ENCODE measurements around the gene KLHDC1. TPM values are rescaled to one million over a fixed set of nuclear protein-coding genes. Genes with fewer than 3 reads are reported as not detected.
A peak's percentile ranks its signal among the peaks of the same experiment; 100 is the strongest.
"Not testable (repeated sequence)": the region's sequence is repeated elsewhere in the genome, so short reads cannot be mapped to it uniquely, and the experiment has no call there.

KLHDC1 gene
- 0.52 TPM for polyA plus RNA-seq (2013, experiment 1 of 2)
- polyA plus RNA-seq (2013, experiment 2 of 2) = 0.62 TPM

GRCh38 chr14:49692811-49693734, at the start of gene KLHDC1:
Gene KLHDC1 (plus strand): TSS chr14:49693120. CDS start chr14:49693195, 75 bp downstream.
- Histone ChIP-seq H3K4me1 (ENCODE audit: control insufficient read depth in 2 of 2, insufficient read depth in 1 of 2, low read depth in 1 of 2, low read length in 2 of 2) (peaks cover 0 to 6% of the 10 kb centered on the region in 2 donors), H4K91ac (ENCODE audit: low read depth, low read length, poor library complexity) (peak within 1 kb of the TSS; percentile 99), H3K4me2 (ENCODE audit: insufficient read depth, low read length, poor library complexity, severe bottlenecking) (peak within 1 kb of the TSS; percentile 94), H2AFZ (ENCODE audit: low read length) (peak within 1 kb of the TSS; percentile 92), H2BK12ac (ENCODE audit: low read length) (peak within 1 kb of the TSS; percentile 100), H3K27me3 (ENCODE audit: control insufficient read depth in 3 of 3, insufficient read depth in 3 of 3, low read depth in 1 of 3, low read length in 3 of 3) (peaks cover 0 to 7% (median 4%) of the 10 kb centered on the region in 3 experiments), H2BK5ac (ENCODE audit: low read length) (peak within 1 kb of the TSS; percentile 97), H3K9ac (ENCODE audit: low read depth, low read length, poor library complexity) (peak within 1 kb of the TSS; percentile 99), H3K36me3 (replicated peaks in 1 of 2; ENCODE audit: control insufficient read depth in 2 of 2, insufficient read depth in 2 of 2, low read length in 2 of 2) (no peaks in the 10 kb centered on the region), H3K18ac (ENCODE audit: low read length) (peak within 1 kb of the TSS; percentile 100), H3K79me1 (ENCODE audit: low read depth, low read length) (no peaks in the 10 kb centered on the region), H3K23ac (ENCODE audit: low read depth, low read length, poor library complexity) (peak within 1 kb of the TSS; percentile 97), H3K4me3 (ENCODE audit: low read length in 2 of 2) (peak within 1 kb of the TSS; percentile 45 to 87), H3K4ac (ENCODE audit: low read length) (peak within 1 kb of the TSS; percentile 99), H3K14ac (ENCODE audit: low read length) (peak within 1 kb of the TSS; percentile 94), H2AK5ac (ENCODE audit: low read depth, low read length) (peak within 1 kb of the TSS; percentile 56), H3K27ac (replicated peaks; ENCODE audit: low read length) (no peak within 1 kb of the TSS), H2BK15ac (ENCODE audit: low read length) (peak within 1 kb of the TSS; percentile 94), H2BK120ac (ENCODE audit: low read depth, low read length) (peak within 1 kb of the TSS; percentile 87), H3K9me3 (replicated peaks in 1 of 2; ENCODE audit: control insufficient read depth in 2 of 2, insufficient read depth in 1 of 2, low read depth in 1 of 2, low read length in 2 of 2) (no peaks in the 10 kb centered on the region), H4K8ac (ENCODE audit: low read depth, low read length) (peak within 1 kb of the TSS; percentile 98)
- DNase-seq (ENCODE audit: low spot score) = peak; percentile 57
- WGBS, 2 donors (ENCODE audit: extremely low coverage in 2 of 2, insufficient read length in 2 of 2, insufficient replicate concordance in 1 of 2) = no CpG with 5 or more reads among the region's 88 CpGs

GRCh38 chr14:49653508-49653907, 39.4 kb upstream of the KLHDC1 start:
- Histone ChIP-seq H4K8ac (ENCODE audit: low read depth, low read length) (no peak overlapping the region), H3K9ac (ENCODE audit: low read depth, low read length, poor library complexity) (no peak overlapping the region)

GRCh38 chr14:49654511-49654910, 38.4 kb upstream of the KLHDC1 start:
- H3K4ac ChIP-seq (ENCODE audit: low read length) = no peak overlapping the region
- H2BK120ac ChIP-seq (ENCODE audit: low read depth, low read length) = no peak overlapping the region
- H2AFZ ChIP-seq (ENCODE audit: low read length) = no peak overlapping the region
- H3K4me3 ChIP-seq (ENCODE audit: low read length in 2 of 2) = no peak overlapping the region
- H2BK5ac ChIP-seq (ENCODE audit: low read length) = no peak overlapping the region
- no peak overlapping the region for H4K8ac ChIP-seq (ENCODE audit: low read depth, low read length)
- no peak overlapping the region for H3K14ac ChIP-seq (ENCODE audit: low read length)
- no peak overlapping the region for H3K23ac ChIP-seq (ENCODE audit: low read depth, low read length, poor library complexity)
- DNase-seq (ENCODE audit: low spot score) = no peak
- H2BK15ac ChIP-seq (ENCODE audit: low read length) = no peak overlapping the region
- no peaks in the 10 kb centered on the region for H3K9me3 ChIP-seq (replicated peaks in 1 of 2; ENCODE audit: control insufficient read depth in 2 of 2, insufficient read depth in 1 of 2, low read depth in 1 of 2, low read length in 2 of 2)
- no peaks in the 10 kb centered on the region for H3K27me3 ChIP-seq (ENCODE audit: control insufficient read depth in 3 of 3, insufficient read depth in 3 of 3, low read depth in 1 of 3, low read length in 3 of 3)
- WGBS, 2 donors (ENCODE audit: extremely low coverage in 2 of 2, insufficient read length in 2 of 2, insufficient replicate concordance in 1 of 2) = no CpG with 5 or more reads among the region's 3 CpGs
- H3K27ac ChIP-seq (replicated peaks; ENCODE audit: low read length) = no peak overlapping the region
- H3K18ac ChIP-seq (ENCODE audit: low read length) = no peak overlapping the region
- H3K9ac ChIP-seq (ENCODE audit: low read depth, low read length, poor library complexity) = no peak overlapping the region
- no peak overlapping the region for H2AK5ac ChIP-seq (ENCODE audit: low read depth, low read length)
- H3K79me1 ChIP-seq (ENCODE audit: low read depth, low read length) = peaks cover 2% of the 10 kb centered on the region
- no peaks in the 10 kb centered on the region for H3K4me1 ChIP-seq (ENCODE audit: control insufficient read depth in 2 of 2, insufficient read depth in 1 of 2, low read depth in 1 of 2, low read length in 2 of 2)
- H3K36me3 ChIP-seq (replicated peaks in 1 of 2; ENCODE audit: control insufficient read depth in 2 of 2, insufficient read depth in 2 of 2, low read length in 2 of 2) = peaks cover 6 to 87% of the 10 kb centered on the region in 2 donors
- H4K91ac ChIP-seq (ENCODE audit: low read depth, low read length, poor library complexity) = no peak overlapping the region
- H3K4me2 ChIP-seq (ENCODE audit: insufficient read depth, low read length, poor library complexity, severe bottlenecking) = no peak overlapping the region
- H2BK12ac ChIP-seq (ENCODE audit: low read length) = no peak overlapping the region

More at GRCh38 chr14:49653508-49653907, 39.4 kb upstream of the KLHDC1 start:
- no peak overlapping the region for H3K4me3 ChIP-seq (ENCODE audit: low read length in 2 of 2)
- no peak overlapping the region for H2BK12ac ChIP-seq (ENCODE audit: low read length)
- H3K9me3 ChIP-seq (replicated peaks in 1 of 2; ENCODE audit: control insufficient read depth in 2 of 2, insufficient read depth in 1 of 2, low read depth in 1 of 2, low read length in 2 of 2) = no peaks in the 10 kb centered on the region
- peaks cover 2% of the 10 kb centered on the region for H3K79me1 ChIP-seq (ENCODE audit: low read depth, low read length)
- DNase-seq (ENCODE audit: low spot score) = no peak
- no peak overlapping the region for H2AFZ ChIP-seq (ENCODE audit: low read length)
- H3K4ac ChIP-seq (ENCODE audit: low read length) = no peak overlapping the region
- no peak overlapping the region for H2AK5ac ChIP-seq (ENCODE audit: low read depth, low read length)
- no peak overlapping the region for H3K27ac ChIP-seq (replicated peaks; ENCODE audit: low read length)
- no peak overlapping the region for H3K4me2 ChIP-seq (ENCODE audit: insufficient read depth, low read length, poor library complexity, severe bottlenecking)
- no peaks in the 10 kb centered on the region for H3K4me1 ChIP-seq (ENCODE audit: control insufficient read depth in 2 of 2, insufficient read depth in 1 of 2, low read depth in 1 of 2, low read length in 2 of 2)
- no peak overlapping the region for H3K23ac ChIP-seq (ENCODE audit: low read depth, low read length, poor library complexity)
- no peaks in the 10 kb centered on the region for H3K27me3 ChIP-seq (ENCODE audit: control insufficient read depth in 3 of 3, insufficient read depth in 3 of 3, low read depth in 1 of 3, low read length in 3 of 3)
- no peak overlapping the region for H2BK15ac ChIP-seq (ENCODE audit: low read length)
- peaks cover 6 to 84% of the 10 kb centered on the region in 2 donors for H3K36me3 ChIP-seq (replicated peaks in 1 of 2; ENCODE audit: control insufficient read depth in 2 of 2, insufficient read depth in 2 of 2, low read length in 2 of 2)
- WGBS, 2 donors (ENCODE audit: extremely low coverage in 2 of 2, insufficient read length in 2 of 2, insufficient replicate concordance in 1 of 2) = no CpG with 5 or more reads among the region's 6 CpGs
- no peak overlapping the region for H3K18ac ChIP-seq (ENCODE audit: low read length)
- no peak overlapping the region for H3K14ac ChIP-seq (ENCODE audit: low read length)
- no peak overlapping the region for H2BK120ac ChIP-seq (ENCODE audit: low read depth, low read length)
- H4K91ac ChIP-seq (ENCODE audit: low read depth, low read length, poor library complexity) = no peak overlapping the region
- H2BK5ac ChIP-seq (ENCODE audit: low read length) = no peak overlapping the region

GRCh38 chr14:49657500-49657899, 35.4 kb upstream of the KLHDC1 start:
- not testable (repeated sequence) for H3K4me3 ChIP-seq (ENCODE audit: low read length in 2 of 2); H2BK15ac ChIP-seq (ENCODE audit: low read length); H2BK120ac ChIP-seq (ENCODE audit: low read depth, low read length); DNase-seq (ENCODE audit: low spot score); H3K4me1 ChIP-seq (ENCODE audit: control insufficient read depth in 2 of 2, insufficient read depth in 1 of 2, low read depth in 1 of 2, low read length in 2 of 2); H4K91ac ChIP-seq (ENCODE audit: low read depth, low read length, poor library complexity); H3K23ac ChIP-seq (ENCODE audit: low read depth, low read length, poor library complexity); H4K8ac ChIP-seq (ENCODE audit: low read depth, low read length); H3K4me2 ChIP-seq (ENCODE audit: insufficient read depth, low read length, poor library complexity, severe bottlenecking); H3K9ac ChIP-seq (ENCODE audit: low read depth, low read length, poor library complexity); H2AK5ac ChIP-seq (ENCODE audit: low read depth, low read length); H3K14ac ChIP-seq (ENCODE audit: low read length); H2BK5ac ChIP-seq (ENCODE audit: low read length); H2AFZ ChIP-seq (ENCODE audit: low read length); H3K9me3 ChIP-seq (replicated peaks in 1 of 2; ENCODE audit: control insufficient read depth in 2 of 2, insufficient read depth in 1 of 2, low read depth in 1 of 2, low read length in 2 of 2); H2BK12ac ChIP-seq (ENCODE audit: low read length); H3K79me1 ChIP-seq (ENCODE audit: low read depth, low read length); H3K27ac ChIP-seq (replicated peaks; ENCODE audit: low read length); H3K27me3 ChIP-seq (ENCODE audit: control insufficient read depth in 3 of 3, insufficient read depth in 3 of 3, low read depth in 1 of 3, low read length in 3 of 3); H3K18ac ChIP-seq (ENCODE audit: low read length); H3K4ac ChIP-seq (ENCODE audit: low read length)
- WGBS, 2 donors (ENCODE audit: extremely low coverage in 2 of 2, insufficient read length in 2 of 2, insufficient replicate concordance in 1 of 2) = no CpG with 5 or more reads among the region's 6 CpGs
- H3K36me3 ChIP-seq (replicated peaks in 1 of 2; ENCODE audit: control insufficient read depth in 2 of 2, insufficient read depth in 2 of 2, low read length in 2 of 2) = peaks cover 4 to 82% of the 10 kb centered on the region in 2 donors

All from neuronal stem cell (in vitro differentiated cells).